ENCODE measurements around the gene DEPDC5. TPM values are rescaled to one million over a fixed set of nuclear protein-coding genes. Genes with fewer than 3 reads are reported as not detected.

DEPDC5 gene
- total and polyA plus RNA-seq, 4 donors: 7.5 to 36.7 (median 18.3) TPM

DNA sequence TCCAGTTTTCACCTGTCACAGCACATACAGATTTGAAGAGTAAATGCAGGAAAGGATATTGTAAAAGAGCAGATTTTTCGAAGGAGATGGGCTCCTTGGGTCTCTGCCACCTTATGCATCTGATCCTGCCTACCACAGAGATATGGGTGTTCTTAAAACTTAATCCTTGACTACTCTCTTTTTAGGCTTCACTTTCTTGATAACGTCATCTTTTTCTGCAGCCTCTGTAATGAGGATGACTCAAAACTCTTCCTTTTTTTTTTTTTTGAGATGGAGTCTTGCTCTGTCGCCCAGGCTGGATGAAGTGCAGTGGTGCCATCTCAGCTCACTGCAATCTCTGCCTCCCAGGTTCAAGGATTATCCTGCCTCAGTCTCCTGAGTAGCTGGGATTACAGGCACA is 11.7 kb upstream of the DEPDC5 start:
- H3K4me1 ChIP-seq (ENCODE audit: control insufficient read depth in 1 of 2, insufficient read depth in 2 of 2, low read length in 2 of 2): no peaks in the 10 kb centered on the region
- ATAC-seq (ENCODE audit: low FRiP score) (no peak), DNase-seq (no peak)
- no peaks in the 10 kb centered on the region for H3K27me3 ChIP-seq (ENCODE audit: control insufficient read depth in 1 of 2, insufficient read depth in 2 of 2, low read length in 1 of 2)
- H3K4me3 ChIP-seq (ENCODE audit: low read length in 2 of 2): no peak overlapping the region
- no peaks in the 10 kb centered on the region for H3K9me3 ChIP-seq (ENCODE audit: control insufficient read depth, low read length)
- 62 to 74% methylated on average over 3 of the region's 3 CpGs for WGBS, 2 donors
- no peaks in the 10 kb centered on the region for H3K36me3 ChIP-seq (ENCODE audit: control insufficient read depth in 1 of 2, insufficient read depth in 2 of 2, low read length in 1 of 2)
- H3K27ac ChIP-seq (ENCODE audit: low read depth in 1 of 2, low read length in 2 of 2): no peak overlapping the region
- intact Hi-C loops (cut with DNase I): no loop called here

DNA sequence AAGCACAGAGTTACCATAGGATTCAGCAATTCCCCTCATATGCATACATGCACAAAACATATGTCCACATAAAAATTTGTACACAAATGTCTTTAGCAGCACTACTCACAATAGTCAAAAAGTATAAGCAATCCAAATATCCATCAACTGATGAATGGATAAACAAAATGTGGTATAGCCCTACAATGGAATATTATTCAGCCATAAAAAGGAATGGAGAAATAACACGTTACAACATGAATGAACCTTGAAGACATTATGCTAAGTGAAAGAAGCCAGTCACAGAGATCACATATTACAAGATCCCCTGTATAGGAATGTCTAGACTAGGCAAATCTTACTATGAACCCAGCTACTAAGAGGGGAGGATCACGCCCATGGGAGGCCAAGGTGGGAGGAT is 11.1 kb upstream of the DEPDC5 start:
- H3K9me3 ChIP-seq (ENCODE audit: control insufficient read depth, low read length): no peaks in the 10 kb centered on the region
- WGBS, 2 donors: 93 to 99% methylated on average over 2 of the region's 2 CpGs
- H3K4me3 ChIP-seq (ENCODE audit: low read length in 2 of 2): no peak overlapping the region
- no peaks in the 10 kb centered on the region for H3K36me3 ChIP-seq (ENCODE audit: control insufficient read depth in 1 of 2, insufficient read depth in 2 of 2, low read length in 1 of 2)
- ATAC-seq (ENCODE audit: low FRiP score) (no peak), DNase-seq (no peak)
- H3K27ac ChIP-seq (ENCODE audit: low read depth in 1 of 2, low read length in 2 of 2): no peak overlapping the region
- intact Hi-C loops (cut with DNase I): no loop called here
- H3K4me1 ChIP-seq (ENCODE audit: control insufficient read depth in 1 of 2, insufficient read depth in 2 of 2, low read length in 2 of 2): no peaks in the 10 kb centered on the region
- no peaks in the 10 kb centered on the region for H3K27me3 ChIP-seq (ENCODE audit: control insufficient read depth in 1 of 2, insufficient read depth in 2 of 2, low read length in 1 of 2)

DNA sequence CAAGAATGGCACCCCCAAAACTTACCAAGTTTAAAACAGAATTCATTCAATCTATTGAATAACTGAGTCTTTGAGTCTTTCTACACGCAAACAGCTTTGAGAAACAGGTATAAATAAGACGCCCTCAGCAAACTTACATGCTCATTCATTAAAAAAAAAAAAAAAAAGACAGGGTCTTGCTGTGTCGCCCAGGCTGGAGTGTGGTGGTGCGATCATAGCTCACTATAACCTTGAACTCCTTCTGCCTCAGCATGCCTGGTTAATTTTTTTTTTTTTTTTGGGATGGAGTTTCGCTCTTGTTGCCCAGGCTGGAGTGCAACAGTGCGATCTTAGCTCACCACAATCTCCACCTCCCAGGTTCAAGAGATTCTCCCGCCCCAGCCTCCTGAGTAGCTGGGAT is 9.9 kb upstream of the DEPDC5 start:
- no peaks in the 10 kb centered on the region for H3K4me1 ChIP-seq (ENCODE audit: control insufficient read depth in 1 of 2, insufficient read depth in 2 of 2, low read length in 2 of 2)
- DNase-seq (no peak), ATAC-seq (ENCODE audit: low FRiP score) (no peak)
- H3K9me3 ChIP-seq (ENCODE audit: control insufficient read depth, low read length): no peaks in the 10 kb centered on the region
- no peaks in the 10 kb centered on the region for H3K36me3 ChIP-seq (ENCODE audit: control insufficient read depth in 1 of 2, insufficient read depth in 2 of 2, low read length in 1 of 2)
- H3K27me3 ChIP-seq (ENCODE audit: control insufficient read depth in 1 of 2, insufficient read depth in 2 of 2, low read length in 1 of 2): no peaks in the 10 kb centered on the region
- no peak overlapping the region for H3K4me3 ChIP-seq (ENCODE audit: low read length in 2 of 2)
- H3K27ac ChIP-seq (ENCODE audit: low read depth in 1 of 2, low read length in 2 of 2): no peak overlapping the region
- WGBS, 2 donors: 94 to 98% methylated on average over 7 of the region's 7 CpGs
- intact Hi-C loops (cut with DNase I): no loop called here

DNA sequence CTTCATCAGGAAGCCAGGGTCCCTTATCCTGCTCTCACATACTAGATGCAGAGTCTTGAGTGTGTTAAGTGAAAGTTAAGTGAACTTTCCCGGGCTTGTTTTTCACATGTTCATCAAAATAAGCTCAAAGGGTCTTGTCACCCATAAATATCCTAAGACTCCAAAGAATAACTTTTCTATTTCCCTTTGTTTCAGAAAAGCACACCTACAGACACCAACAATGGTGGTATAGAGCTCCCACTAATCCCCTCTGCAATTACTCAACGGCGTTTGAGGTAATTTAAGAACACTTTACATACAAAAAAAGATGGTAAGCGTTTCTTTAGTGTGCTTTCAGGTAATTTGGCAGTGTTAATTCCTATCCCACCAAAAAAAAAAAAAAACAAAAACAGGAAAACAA is 6.4 kb upstream of the DEPDC5 start:
- Histone ChIP-seq H3K27me3 (ENCODE audit: control insufficient read depth in 1 of 2, insufficient read depth in 2 of 2, low read length in 1 of 2) (no peaks in the 10 kb centered on the region), H3K4me1 (ENCODE audit: control insufficient read depth in 1 of 2, insufficient read depth in 2 of 2, low read length in 2 of 2) (no peaks in the 10 kb centered on the region), H3K27ac (ENCODE audit: low read depth in 1 of 2, low read length in 2 of 2) (no peak overlapping the region), H3K36me3 (ENCODE audit: control insufficient read depth in 1 of 2, insufficient read depth in 2 of 2, low read length in 1 of 2) (no peaks in the 10 kb centered on the region), H3K9me3 (ENCODE audit: control insufficient read depth, low read length) (no peaks in the 10 kb centered on the region), H3K4me3 (ENCODE audit: low read length in 2 of 2) (no peak overlapping the region)
- intact Hi-C loops (cut with DNase I): no loop called here
- WGBS, 2 donors: 63 to 65% methylated on average over 4 of the region's 4 CpGs
- no peak for DNase-seq
- ATAC-seq (ENCODE audit: low FRiP score): no peak

DNA sequence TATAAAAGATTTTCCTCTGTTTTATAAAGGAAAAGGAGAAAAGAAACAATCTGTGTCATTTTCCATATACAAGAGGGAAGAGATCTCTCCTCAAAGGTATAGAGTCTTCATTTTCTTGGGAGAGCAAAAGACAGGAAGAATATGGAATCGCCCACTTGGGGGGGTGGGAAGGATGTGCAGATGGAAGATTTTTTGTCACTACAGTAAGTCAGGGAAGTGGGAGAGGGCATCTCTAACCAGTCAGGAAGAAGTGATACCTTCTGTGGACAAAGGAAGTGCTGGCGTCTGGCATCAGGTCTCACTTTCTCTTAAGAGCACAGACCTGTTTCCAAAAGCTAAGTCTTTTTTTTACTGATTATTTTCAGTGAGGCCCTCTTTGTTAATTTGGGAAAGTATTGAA is 5.3 kb upstream of the DEPDC5 start:
- H3K4me1 ChIP-seq (ENCODE audit: control insufficient read depth in 1 of 2, insufficient read depth in 2 of 2, low read length in 2 of 2): no peaks in the 10 kb centered on the region
- peak overlapping the region in 1 of 2 donors; percentile 87 for H3K4me3 ChIP-seq (ENCODE audit: low read length in 2 of 2)
- WGBS, 2 donors: 28 to 34% methylated on average over 2 of the region's 2 CpGs
- H3K27me3 ChIP-seq (ENCODE audit: control insufficient read depth in 1 of 2, insufficient read depth in 2 of 2, low read length in 1 of 2): no peaks in the 10 kb centered on the region
- no peaks in the 10 kb centered on the region for H3K9me3 ChIP-seq (ENCODE audit: control insufficient read depth, low read length)
- DNase-seq: no peak
- ATAC-seq (ENCODE audit: low FRiP score): no peak
- H3K36me3 ChIP-seq (ENCODE audit: control insufficient read depth in 1 of 2, insufficient read depth in 2 of 2, low read length in 1 of 2): no peaks in the 10 kb centered on the region
- no peak overlapping the region for H3K27ac ChIP-seq (ENCODE audit: low read depth in 1 of 2, low read length in 2 of 2)
- intact Hi-C loops (cut with DNase I): no loop called here

DNA sequence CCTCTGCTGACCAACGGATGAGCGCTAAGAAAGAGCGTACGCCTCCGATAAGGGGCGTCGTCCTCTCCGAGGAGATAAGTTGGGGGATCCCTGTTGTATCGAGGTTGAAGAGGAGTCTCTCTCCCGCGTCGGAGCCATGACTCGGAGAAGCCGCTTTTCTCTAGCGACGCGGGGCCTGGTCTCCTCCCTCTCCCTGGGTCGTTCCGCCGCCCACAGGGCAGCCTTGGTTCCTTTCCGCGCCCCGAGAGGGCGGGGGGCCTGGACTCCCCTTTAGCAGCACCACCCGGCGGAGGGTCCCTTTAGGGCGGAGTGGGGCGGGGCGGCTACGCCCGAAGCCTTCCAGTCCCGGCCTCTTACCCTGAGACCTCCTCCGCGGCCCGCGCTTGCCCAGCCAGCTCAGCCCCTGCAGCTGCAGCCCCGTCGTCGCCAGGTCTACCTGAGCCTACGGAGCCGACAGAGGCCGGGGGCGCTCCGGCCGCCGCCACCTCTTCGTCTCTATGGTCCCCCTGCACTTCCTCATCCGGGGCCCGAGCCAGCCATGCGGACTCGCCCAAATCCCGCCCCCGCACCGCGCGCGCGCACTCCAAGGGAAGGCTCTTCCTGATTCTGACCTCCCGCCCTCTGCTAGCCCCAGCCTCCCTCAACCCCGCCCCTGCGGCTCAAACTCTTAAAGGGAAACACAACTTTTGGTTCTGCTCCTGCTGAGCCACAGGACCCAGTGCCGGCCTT is 4.0 kb upstream of the DEPDC5 start, which contains the start of gene PRR14L:
PRR14L (minus strand) TSS at position 497 of the 729 bp plus-strand sequence. CDS start 11,272 bp downstream, outside the sequence.
- peak within 1 kb of the TSS; percentile 78 to 87 for H3K4me3 ChIP-seq (ENCODE audit: low read length in 2 of 2)
- H3K9me3 ChIP-seq (ENCODE audit: control insufficient read depth, low read length): no peaks in the 10 kb centered on the region
- intact Hi-C loops (cut with DNase I): loop anchor here (5.0 kb wide), 3 partner anchors 67 to 198 kb away; partner anchors contain the start of gene PISD (in 1 of the 2)
- peak within 1 kb of the TSS; percentile 5 to 41 for H3K27ac ChIP-seq (ENCODE audit: low read depth in 1 of 2, low read length in 2 of 2)
- ATAC-seq (ENCODE audit: low FRiP score) (peak; percentile 95), DNase-seq (peak; percentile 99 to 100)
- no peaks in the 10 kb centered on the region for H3K4me1 ChIP-seq (ENCODE audit: control insufficient read depth in 1 of 2, insufficient read depth in 2 of 2, low read length in 2 of 2)
- H3K36me3 ChIP-seq (ENCODE audit: control insufficient read depth in 1 of 2, insufficient read depth in 2 of 2, low read length in 1 of 2): no peaks in the 10 kb centered on the region
- no peaks in the 10 kb centered on the region for H3K27me3 ChIP-seq (ENCODE audit: control insufficient read depth in 1 of 2, insufficient read depth in 2 of 2, low read length in 1 of 2)
- WGBS, 2 donors: 0% methylated on average over 46 to 62 of the region's 62 CpGs

DNA sequence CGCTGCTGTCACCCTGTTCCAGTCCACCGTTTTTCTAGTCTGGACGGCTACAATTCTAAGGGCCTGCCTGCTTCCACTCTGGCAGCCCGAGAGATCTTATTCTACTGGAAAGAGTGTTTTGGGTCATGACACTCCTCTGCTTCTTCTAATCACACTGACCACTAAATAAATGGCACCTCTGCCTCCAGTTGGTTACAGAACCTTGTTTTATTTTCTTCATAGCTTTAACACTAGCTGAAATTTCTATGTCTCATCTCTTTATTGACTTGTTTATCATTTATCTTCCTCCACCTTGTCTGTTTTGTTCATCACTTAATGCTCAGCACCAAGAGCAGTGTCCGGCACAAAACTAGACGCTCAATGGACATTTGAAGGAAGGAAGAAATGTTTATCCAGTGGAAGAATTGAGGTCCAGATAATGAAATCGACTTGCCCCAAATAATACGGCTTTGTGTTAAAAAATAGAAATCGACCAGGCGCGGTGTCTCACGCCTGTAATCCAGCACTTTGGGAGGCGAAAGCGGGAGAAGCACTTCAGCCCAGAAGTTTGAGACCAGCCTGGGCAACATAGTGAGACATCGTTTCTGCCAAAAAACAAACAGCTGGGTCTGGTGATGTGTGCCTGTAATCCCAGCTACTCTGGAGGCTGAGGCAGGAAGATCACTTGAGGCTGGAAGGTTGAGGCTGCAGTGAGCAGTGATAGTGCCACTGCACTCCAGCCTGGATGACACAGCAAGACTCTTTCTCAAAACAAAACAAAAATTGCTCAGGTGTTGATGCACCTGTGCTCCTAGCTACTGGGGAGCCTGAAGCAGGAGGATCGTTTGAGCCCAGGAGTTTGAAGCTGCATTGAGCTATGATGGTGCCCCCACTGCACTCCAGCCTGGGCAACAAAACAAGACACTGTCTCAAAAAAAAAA is 3.2 kb upstream of the DEPDC5 start:
- intact Hi-C loops (cut with DNase I): loop anchor here (5.0 kb wide), 3 partner anchors 68 to 197 kb away; partner anchors contain the start of gene PISD (in 1 of the 2)
- no peaks in the 10 kb centered on the region for H3K36me3 ChIP-seq (ENCODE audit: control insufficient read depth in 1 of 2, insufficient read depth in 2 of 2, low read length in 1 of 2)
- H3K27me3 ChIP-seq (ENCODE audit: control insufficient read depth in 1 of 2, insufficient read depth in 2 of 2, low read length in 1 of 2): no peaks in the 10 kb centered on the region
- H3K9me3 ChIP-seq (ENCODE audit: control insufficient read depth, low read length): no peaks in the 10 kb centered on the region
- H3K27ac ChIP-seq (ENCODE audit: low read depth in 1 of 2, low read length in 2 of 2): peak overlapping the region in 1 of 2 donors; percentile 5
- no peaks in the 10 kb centered on the region for H3K4me1 ChIP-seq (ENCODE audit: control insufficient read depth in 1 of 2, insufficient read depth in 2 of 2, low read length in 2 of 2)
- ATAC-seq (ENCODE audit: low FRiP score) (no peak), DNase-seq (no peak)
- WGBS, 2 donors: 65 to 66% methylated on average over 16 of the region's 16 CpGs
- no peak overlapping the region for H3K4me3 ChIP-seq (ENCODE audit: low read length in 2 of 2)

DNA sequence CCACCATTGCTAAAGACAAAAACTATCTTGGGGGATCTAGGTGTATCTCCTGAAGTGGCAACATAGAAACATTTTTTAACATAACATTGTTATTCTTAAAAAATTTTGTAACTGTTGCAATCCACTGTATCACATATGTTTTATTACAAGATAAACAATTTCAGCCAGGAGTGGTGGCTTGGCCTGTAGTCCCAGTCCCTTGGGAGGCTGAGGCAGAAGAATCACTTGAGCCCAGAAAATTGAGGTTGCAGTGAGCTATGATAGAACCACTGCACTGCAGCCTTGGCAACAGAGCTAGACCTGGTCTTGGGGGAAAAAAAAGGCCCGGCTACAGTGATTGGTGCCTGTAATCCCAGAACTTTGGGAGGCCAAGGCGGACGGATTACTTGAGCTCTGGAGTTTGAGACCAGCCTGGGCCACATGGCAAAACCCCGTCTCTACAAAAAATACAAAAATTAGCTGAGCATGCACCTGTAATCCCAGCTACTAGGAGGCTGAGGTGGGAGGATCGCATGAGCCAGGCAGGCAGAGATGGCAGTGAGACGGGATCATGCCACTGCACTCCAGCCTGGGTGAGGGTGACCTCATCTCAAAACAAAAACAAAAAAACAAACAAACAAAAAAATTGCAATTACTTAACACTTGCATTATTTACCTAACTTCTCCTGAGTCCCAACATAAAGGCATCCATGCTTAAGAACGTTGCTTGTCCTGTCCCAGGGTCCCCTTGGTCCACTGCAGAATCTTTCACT is 1.5 kb upstream of the DEPDC5 start:
- Histone ChIP-seq H3K4me3 (ENCODE audit: low read length in 2 of 2) (no peak overlapping the region), H3K36me3 (ENCODE audit: control insufficient read depth in 1 of 2, insufficient read depth in 2 of 2, low read length in 1 of 2) (no peaks in the 10 kb centered on the region), H3K9me3 (ENCODE audit: control insufficient read depth, low read length) (no peaks in the 10 kb centered on the region), H3K27me3 (ENCODE audit: control insufficient read depth in 1 of 2, insufficient read depth in 2 of 2, low read length in 1 of 2) (no peaks in the 10 kb centered on the region), H3K27ac (ENCODE audit: low read depth in 1 of 2, low read length in 2 of 2) (peak overlapping the region in 1 of 2 donors; percentile 41), H3K4me1 (ENCODE audit: control insufficient read depth in 1 of 2, insufficient read depth in 2 of 2, low read length in 2 of 2) (no peaks in the 10 kb centered on the region)
- DNase-seq (no peak), ATAC-seq (ENCODE audit: low FRiP score) (no peak)
- intact Hi-C loops (cut with DNase I): loop anchor here (5.0 kb wide), 3 partner anchors 70 to 195 kb away; partner anchors contain the start of gene PISD (in 1 of the 2)
- 63 to 65% methylated on average over 7 of the region's 7 CpGs for WGBS, 2 donors
